IPS-NIHi11 (cell line): Measurements from ENCODE around the gene RNF220.
A peak's percentile ranks its signal among the peaks of the same experiment; 100 is the strongest.

Source experiments
- DNase-seq: peaks from one replicate; pipeline ENCODE4 v3.0.0; 2012; ENCODE audit warnings: mixed read lengths, low spot score

The RNF220 gene

DNA sequence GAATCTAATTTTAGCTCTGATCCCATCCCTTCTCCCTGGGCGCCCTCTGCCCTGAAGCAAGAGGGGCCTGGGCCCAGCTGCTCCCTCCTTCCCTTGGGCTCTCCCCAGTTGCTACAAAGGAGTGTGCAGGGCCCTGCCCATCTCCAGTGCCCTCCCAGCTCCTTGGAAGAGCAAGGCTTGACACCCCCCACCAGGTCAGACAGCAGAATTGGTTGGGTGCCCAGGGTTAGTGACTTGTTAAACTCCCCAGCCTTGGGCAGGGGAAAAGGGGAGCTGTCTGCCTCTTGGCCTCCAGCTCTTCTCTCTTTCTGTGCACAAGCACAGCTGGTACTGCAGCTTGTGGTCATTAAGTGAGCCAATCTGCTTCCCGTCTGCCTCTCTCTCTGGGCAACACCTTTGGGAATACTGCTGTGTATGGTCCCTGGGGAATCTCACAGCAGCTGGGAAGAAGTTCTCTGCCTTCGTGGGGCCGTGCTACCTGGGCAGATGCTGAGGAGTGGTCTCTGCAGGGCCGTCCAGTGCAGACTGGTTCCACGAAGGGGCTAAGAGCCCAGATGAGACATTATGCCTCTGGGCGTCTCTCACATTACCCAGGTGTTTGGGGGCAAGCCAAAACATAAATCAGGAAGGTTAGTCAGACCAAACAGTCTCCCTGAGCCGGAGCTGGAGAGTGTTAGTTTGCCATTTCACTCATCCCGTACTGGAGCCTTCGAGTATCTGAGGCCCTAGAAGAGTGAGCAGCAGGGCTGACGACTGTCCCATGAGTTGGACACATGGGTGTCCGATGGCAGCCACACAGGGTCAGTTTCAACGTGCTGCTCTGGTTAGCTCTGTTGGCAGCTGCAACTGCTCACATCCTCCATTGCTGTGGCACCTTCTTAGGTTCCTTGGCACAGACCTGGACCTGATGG is 231.9 kb downstream of the RNF220 start:
- no peak for DNase-seq

DNA sequence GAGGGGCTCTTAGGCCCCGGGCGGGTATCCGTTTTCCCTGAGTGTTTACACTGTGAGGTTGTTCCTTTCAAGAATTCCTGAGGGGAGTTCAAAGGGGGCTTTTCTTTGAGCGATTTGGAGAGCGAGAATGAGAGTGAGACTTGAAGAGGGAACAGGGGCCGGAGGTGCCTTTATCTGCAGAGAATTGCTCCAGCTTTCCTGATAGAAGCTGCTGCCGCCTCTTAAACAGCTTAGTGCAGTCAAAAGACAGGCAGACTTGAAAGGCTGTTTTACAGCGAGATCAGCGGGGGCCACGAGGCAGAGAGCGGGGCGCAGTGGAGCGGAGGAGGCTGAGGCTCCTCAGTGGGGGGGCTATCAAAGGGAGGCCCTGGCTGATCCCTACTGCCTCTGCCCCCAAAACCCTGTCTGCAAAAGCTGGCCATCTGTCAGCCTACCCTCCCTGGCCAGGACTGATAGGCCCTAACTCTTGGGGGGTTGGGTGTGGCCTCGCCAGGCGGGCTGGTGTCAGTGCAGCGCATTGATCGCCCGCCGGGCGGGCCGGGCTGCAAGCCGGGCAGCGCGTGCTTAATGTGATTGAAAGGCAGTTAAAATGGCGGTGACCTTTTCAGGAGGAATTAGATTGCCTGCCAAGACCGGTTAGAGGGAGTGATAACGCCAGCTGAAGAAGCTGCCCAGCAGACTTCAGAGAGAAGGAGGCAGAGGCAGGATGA is 232.8 kb downstream of the RNF220 start:
- no peak for DNase-seq

DNA sequence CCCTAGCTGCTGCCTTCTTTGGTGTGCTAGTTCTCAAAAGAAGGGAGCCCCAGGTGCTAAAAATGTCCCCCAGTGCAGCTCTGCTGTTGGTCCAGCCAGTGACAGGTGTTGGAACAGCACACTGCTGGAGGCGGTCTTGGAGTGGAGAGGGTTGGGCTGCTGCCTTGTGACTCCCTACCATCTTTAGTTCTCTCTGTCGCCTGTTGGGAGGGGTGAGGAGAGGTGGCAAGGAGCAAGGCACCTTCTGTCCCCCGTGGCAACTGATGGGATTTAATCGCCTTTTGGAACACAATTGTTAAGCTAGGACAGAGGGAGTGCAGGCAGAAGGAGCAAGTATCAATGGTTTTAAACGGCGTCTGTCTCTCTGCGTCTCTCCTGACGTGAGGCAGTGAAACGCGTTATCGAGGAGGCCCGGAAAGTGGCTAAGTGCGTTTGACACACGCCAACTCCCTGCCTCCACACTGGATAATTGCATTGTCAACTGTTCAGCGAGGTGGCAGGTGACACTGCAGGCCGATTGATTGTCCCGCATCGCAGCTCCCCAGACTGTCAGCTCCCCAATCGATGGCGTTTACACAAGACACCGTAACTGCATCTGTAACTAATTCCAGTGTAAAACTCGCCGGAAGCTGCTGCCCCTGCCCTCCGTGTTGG is 235.3 kb downstream of the RNF220 start:
- no peak for DNase-seq

DNA sequence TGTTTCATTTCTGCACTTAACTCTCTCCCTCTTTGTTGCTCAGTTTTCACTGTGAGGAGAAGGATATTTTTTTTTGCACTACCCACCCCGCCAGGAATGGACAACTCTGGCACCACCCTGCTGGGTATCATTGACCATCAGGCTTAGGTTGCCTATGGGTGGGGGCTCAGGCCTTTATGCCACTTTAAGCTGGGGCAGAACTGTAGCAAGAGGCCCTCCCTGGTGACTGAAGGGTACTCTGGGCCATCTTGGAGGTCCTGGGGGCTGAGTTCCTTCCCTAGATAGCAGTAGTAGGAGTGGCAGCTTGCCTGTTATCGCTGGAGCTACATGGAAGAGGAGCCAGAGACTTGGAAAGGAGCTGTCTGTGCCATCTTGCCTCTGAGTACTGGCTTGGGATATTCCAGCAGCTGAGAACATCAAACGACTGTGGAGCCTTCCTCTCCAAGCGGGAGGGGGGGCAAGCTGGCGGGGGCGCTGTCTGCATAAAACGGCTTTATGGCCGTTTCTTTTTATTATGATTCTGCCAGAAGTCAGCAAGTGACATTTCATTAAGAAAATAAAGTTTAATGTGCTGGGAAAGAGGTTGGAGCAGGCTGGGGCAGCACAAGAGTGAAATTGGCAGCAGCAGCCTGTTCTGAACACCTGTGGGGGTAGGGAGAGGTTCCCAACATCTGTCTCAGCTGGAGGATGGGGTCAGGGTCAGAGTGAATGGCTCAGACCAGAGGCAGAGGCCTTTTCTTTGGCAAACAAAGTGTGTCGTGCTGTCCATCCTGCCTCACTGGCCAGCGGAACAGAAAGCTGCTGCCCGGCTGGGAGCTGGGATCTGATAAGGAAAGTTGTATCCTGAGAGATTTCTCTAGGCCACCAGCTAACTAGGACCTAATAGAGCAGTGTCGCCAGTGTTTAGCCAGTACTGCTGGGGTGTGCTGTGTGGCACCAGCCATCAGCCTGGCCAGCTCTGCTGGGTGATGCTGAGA is 236.4 kb downstream of the RNF220 start:
- no peak for DNase-seq

DNA sequence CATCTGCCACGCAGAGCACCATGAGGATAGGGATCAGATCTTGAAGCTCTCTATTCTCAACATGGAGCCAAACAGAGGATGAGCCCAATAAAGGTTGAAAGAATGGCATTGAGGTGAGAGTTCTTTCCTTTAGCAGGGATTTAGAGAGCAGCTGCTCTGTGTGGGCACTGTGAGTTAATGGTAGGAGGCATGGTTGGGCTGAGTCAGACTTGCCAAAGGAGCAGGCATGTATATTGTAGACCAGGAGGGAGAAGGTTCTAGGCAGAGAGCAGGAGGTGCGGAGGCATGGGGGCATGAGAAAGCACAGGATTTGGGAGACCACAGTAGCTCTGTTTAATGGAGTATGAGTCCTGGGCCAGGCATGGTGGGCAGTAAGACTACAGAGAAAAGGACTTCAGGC is 237.2 kb downstream of the RNF220 start:
- DNase-seq = no peak

DNA sequence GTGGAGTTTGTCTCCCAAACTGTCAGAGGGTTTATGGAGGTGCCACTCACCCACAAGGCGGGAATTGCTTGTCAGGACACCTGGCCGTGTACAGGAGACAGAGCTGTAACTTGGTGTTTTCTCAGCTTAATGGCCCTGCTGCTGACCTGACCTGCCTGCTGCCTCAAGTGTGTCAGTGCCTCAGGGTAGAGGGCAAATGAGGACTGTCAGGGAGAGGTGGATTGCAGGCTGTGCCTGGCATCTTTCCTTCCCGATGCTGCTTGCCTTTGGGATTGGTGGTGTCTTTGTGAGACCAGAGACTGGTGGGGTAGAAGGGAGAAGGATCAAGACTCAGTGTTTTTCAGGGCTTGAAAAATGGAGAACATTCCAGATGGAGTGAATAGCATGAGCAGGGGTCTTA is 237.9 kb downstream of the RNF220 start:
- DNase-seq = no peak

DNA sequence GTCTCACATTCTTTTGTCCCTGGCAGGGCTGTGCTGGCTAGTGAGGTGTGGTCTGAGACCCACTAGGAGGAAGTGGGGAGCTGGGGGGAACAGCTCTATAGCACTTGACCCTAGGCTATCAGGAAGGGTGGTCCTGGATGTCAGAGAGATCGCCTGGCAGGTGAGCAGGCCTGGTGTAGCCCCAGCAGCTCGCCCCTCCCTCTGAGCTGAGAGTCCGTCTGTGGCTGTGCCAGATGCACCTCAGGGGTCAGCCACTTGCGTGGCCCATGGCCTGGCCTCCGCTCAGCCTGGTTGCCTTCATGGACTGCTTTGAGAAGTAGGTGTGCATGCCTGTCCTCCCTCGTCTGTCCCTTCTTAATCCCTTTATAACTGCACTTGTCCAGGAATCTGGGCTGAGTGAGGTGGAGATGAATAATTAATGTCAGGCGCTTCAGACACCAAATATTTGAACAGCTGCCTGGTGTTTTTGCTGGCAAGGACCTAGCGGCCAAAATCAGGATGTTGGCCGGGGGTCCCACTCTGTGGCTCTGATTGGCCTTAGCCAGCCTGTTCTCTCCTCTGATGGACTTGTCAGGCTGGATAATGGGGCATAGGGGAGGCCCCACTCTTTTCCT is 238.8 kb downstream of the RNF220 start:
- no peak for DNase-seq

DNA sequence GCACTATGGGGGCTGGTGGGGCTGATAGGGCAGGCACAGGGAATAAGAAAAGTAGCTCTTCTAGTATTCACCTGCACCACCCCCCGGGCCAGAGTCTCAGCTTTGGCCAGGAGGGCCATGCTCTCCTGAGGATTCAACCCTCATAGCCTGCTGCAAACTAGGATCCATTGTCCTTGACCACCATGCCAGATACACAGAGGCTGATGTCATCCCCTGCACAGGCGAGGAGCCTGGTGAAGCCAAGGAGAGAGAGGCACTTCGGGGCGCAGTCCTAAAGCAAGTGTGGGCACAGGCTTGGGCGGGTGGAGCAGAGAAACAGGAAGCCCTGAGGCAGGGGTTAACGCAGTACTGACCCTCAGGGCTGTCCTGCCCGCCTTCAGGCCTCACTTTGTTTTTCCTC is 239.8 kb downstream of the RNF220 start:
- no peak for DNase-seq

DNA sequence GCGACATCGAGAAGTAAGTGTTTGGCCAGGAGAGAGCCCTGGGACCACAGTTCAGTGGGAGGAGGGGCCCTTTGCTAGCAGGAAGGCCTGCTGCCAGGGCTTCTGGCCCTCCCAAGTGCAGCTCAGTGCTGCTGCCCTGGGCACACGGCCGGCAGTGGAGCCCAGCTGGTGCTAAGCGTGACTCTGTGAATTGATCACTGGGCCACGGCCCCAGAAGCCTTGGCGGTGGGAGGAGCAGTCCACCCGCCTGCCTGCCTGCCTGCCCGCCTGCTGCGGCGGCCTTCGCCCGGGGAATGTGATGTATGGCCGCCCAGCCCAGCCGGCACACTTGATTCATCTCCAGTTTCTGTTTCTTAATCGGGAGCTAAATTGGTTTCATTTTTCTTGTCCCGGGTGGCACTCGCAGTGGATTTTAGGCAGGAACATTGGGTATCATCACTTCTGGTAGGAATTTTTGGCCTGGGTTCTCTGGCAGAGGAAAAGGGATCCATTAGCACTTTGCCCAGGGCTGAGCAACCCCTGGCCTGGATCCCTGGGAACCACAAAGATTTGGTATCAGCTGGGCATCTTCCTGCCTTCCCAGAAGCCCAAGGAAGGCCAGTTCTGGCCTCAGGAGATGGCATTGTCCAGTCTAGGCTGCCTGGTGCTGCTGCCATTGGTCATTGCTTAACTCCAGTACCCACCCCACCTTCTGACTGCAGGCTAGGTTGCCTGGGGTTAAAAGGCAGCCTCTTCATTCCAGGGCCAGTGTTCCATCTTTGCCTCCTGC is 240.6 kb downstream of the RNF220 start:
- DNase-seq = no peak

DNA sequence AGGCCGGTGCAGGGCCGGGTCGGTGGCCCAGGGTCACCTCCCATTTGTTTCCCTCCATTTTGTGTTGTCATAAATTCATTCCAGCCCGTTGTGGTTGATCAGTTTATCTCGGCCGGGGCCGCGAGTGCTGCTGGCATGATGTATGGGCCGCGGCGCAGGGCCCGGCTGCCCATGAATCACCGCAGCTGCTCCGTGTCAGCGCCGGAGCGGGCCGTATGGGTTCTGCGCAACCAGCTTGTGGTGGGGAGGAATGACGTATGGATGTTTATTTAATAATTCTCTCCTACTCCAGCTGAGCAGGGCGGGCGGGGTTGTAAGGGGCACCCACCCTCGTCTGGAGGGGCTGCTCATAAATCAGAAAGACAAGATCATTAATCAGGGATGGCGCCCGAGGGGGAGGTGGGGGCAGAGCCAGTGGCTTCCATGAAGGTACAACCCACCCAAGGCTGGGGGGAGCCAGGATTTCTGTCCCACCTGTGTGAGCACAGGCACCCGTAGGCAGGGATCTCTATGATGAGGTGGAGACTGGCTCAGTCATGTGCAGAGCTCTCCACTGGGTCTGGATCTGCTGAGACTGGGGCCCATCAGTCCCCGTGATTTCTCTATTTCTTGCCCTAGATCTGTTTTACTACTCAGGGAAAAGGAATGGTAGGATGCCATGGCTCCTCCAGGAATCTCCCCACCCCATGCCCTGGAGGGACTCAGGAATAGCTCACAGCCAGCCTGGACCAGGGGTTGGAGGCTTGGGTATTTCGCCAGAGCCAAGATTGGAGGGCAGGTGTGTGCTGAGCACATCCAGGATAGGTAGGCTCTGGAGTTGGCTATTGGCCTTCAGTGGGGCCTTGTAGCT is 241.4 kb downstream of the RNF220 start:
- DNase-seq = no peak

DNA sequence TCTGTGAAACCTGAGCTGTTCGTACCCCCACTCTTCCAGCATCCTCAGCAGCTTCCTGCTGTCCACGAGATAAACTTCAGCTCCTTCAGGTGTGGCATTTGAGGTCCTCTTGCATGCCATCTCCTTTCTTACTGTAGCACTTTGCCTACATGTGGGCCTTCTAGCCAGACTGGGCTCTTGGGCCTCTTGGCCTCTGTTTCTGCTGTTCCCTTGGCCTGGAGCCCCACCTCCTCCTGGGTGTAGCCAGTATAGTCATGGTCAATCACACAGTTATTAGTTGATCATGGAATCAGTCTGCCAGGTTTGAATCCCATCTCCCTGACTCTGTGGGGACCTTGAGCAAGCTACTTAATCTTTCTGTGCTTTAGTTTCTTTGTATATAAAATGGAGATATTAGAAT is 242.8 kb downstream of the RNF220 start:
- no peak for DNase-seq

DNA sequence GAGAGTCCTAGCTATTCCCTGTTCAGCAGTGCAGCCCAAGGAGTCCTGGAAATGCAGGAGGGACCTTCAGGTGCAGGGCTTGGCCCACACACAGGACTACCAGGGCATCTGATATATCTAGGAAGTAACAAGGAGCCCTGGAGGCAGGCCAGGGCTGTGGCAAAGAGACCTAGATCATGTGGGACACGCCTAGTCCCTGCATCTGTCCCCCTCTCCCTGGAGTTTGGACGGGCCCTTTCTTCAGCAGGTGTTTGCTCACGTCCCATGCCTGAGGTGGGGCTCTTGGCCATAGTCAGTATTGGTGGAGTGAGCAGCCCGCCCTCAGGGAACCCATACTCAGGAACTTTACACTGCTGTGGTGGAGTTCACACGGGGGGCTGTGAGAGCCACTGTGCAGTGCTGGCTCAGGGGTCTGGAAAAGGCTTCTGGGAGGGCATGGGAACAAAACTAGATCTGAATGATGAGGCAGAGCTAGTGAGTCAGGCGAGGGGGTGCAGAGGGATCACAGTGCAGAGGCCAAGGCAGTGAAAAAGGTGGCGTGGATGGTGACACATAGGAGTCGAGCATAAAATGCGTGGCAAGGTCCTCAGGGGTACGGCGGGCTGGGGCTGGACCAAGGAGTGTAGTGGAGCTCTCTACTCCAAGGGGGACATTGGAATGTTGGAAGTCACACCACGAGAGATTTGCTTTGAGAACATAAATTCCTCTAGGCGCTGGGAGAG is 243.6 kb downstream of the RNF220 start:
- no peak for DNase-seq

DNA sequence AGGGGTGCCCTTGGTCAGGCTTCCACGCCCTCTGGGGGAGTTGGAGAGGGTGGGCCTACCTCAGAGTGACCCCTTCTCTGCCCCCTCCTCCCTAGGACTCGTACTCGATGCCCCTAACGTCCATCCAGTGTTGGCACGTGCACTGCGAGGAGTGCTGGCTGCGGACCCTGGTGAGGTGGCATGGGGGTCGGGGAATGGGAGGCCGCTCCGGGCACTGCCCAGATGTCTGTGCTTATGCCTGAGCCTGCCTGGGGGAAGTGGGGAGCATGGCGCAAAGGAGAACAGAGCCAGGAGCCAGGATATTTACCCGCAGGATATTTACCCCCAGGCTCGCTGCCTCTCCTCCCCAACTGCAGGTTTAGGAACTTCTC is 244.7 kb downstream of the RNF220 start:
- DNase-seq = no peak

DNA sequence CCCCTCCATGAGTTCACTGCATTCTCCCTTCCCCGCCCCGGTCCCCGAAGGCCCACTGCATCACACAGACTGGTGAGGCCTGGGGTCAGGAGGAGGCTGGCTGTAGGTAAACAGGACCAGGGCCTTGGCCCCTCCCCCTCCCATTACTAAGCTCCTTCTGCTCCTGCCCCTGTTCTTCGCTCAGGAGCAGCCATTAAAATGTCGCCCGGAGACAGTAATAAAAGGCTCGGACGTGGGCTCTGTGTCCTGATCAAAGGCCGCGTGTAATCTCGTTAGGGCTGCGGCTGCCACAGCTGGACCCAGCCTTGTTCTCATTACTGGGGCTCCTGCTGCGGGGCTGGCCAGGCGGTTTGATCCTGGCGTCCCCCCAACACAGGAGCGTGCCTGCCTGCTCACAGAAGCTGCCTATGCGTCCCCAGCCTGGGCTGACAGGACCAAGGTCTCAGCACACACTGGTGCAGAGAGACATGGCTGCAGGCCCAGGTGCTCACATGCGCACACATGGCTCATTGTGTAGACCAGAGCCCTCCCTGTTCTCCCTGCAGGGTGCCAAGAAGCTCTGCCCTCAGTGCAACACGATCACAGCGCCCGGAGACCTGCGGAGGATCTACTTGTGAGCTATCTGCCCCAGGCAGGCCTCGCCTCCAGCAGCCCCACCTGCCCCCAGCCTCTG is 245.2 kb downstream of the RNF220 start:
- peak; percentile 76 for DNase-seq

DNA sequence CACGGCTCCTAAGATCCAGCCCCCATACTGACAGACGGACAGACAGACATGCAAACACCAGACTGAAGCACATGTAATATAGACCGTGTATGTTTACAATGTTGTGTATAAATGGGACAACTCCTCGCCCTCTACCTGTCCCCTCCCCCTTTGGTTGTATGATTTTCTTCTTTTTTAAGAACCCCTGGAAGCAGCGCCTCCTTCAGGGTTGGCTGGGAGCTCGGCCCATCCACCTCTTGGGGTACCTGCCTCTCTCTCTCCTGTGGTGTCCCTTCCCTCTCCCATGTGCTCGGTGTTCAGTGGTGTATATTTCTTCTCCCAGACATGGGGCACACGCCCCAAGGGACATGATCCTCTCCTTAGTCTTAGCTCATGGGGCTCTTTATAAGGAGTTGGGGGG is 246.0 kb downstream of the RNF220 start:
- DNase-seq = no peak

DNA sequence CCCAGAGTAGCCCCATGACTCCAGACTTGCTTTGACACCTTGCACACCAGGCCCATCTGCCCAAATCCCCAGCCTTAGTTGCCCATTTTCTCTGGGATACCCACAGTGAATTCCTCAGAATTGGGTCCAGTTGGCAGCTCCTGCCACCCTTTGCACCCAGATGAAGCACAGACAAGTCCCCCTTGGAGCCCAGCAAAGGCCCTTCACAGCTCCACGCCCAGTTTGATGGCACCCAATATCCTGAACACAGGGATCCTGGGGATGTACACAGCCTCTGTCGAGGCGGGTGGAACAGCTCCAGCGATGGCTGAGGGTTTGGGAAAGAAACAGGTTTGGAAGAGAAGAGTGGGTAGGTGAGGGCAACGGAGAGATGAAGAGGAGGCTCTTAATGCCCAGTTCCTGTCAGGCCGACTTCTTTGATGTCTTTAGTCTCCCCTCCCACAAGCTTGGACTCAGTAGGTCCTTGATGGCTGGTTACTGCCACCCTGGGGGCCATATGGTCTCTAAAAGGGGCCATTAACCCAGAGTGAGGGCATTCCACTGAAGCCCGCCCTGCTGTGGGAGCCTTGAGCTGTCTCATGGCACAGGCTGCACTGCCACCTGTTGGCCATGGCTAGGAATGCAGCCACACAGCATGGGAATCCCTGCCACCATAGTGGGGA is 247.5 kb downstream of the RNF220 start:
- DNase-seq = peak; percentile 88

DNA sequence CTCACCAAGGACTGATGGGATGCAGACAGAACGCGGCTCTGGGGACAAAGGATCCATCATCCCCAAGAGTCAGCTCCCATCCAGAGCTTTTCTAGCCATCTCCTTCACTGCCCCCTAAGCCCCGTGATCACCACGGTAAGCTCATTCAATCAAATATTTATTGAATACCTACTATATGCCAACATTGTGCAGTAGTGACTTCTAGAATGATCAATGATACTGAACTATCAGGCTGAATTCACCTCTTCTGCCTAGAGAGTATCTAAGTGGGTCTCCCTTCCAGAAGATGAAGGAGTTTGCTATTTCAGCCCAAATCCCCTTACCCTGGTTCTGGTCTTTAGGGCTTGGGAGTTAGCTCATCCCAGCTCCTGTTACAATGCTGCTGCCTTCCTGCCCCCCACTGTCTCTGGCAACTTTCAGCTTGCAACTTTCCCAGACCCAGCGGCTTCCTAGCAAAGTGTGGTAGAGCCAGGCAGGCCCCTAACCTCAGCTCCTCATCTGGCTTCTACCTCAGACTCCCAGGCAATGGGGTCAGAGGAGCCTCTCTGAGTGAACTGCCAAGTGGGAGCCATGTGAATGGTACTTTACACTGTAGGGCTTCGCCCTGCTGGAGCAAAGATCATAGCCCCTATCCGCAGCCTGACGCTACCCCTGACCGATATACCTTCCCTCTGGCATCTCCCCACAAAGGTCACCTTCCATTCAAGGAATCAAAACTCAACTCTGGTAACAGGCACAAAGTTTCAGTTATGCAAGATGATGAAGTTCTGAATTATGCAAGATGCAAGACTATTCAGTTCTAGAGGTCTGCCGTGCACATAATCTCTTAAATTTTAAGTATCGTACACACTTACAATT is 248.3 kb downstream of the RNF220 start:
- no peak for DNase-seq
